ENCODE measurements around the gene WDR4.
"Not testable (repeated sequence)": the region's sequence is repeated elsewhere in the genome, so short reads cannot be mapped to it uniquely, and the experiment has no call there.

Gene WDR4

DNA sequence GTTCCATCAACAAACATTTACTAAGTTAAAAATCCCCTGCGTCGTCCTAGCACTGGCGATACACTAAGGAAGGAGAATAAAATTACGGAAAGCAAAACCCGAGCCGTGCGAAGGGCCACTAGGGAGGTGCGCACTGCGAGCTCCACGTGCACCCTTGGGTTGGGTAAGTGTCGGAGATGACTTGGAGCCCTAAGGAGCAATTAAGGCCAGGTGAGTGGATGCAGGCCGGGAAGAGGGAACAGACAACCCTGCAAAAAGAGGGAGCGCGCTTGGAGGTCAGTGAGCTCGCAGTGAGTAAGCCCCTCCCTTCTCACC, 704 bp downstream of the WDR4 start:
- DNase-seq (ENCODE audit: low read depth), result no peak

DNA sequence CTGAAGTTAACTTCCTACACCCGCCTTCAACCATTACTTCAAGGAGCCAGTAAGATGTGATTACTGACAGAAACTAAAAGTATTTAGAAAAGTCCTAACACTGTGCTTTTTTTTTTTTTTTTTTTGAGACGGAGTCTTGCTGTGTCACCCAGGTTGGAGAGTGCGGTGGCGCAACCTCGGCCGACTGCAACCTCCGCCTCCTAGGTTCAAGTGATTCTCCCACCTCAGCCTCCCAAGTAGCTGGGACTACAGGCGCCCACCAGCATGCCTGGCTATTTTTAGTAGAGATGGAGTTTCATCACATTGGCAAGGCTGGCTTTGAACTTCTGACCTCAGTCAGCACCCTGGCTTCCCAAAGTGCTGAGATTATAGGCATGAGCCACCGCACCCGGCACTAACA, 3.5 kb downstream of the WDR4 start:
- not testable (repeated sequence) for DNase-seq (ENCODE audit: low read depth)

DNA sequence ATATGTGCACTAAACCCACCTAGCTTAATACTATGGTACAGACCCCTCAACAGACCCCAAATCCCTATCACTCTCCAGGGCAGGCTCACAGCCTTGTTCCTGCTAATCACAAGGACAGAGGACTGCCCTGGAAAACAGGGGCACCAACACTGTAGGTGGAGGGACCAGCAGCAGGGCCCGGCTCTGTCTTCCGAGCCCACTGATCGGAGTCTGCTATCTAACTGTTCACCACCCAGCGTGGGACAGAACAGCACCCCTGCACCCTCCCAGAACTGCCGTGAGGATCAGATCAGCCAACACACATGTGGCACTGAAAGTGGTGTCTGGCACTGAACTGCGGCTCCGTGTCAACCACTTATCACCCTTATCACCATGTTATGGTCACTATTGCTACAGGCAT, 6.2 kb downstream of the WDR4 start:
- no peak for DNase-seq (ENCODE audit: low read depth)

DNA sequence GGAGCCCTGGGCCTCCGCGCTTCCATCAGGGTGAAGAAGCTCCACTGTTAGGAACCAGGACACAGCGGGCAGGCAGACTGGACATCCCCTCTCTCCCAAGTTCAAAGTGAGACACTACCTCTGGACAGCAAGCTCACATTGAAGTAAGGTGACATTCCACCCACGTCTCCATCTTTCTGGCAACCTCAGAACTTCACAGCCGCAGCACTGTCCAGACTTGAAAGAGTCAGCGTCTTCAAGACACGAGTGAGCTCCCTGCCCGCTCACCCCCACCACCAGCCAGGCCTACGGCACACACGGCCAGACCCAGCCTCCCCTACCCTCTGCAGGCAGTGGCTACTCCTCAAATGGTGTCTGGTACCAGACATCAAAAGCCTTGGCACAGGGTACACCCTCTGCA, 11.1 kb downstream of the WDR4 start:
- DNase-seq (ENCODE audit: low read depth), result no peak

DNA sequence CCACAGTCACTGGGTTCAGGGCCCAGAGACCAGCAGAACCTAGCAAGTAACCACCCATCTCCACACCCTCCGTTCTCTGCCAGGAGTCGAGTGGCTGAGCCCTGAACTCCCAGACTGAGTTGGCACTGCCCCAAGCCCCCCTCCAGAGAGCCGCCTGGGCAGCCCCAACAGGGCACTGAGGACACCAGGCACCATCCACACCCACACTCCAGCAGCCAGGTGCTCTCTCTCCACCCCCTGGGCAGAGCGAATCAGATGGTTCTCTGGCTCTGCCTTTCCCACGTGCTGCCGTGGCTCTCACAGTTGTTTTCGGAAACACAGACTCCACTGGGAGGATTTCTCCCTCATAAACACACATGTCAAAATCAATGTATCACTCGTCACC, 13.6 kb downstream of the WDR4 start:
- DNase-seq (ENCODE audit: low read depth), result no peak

DNA sequence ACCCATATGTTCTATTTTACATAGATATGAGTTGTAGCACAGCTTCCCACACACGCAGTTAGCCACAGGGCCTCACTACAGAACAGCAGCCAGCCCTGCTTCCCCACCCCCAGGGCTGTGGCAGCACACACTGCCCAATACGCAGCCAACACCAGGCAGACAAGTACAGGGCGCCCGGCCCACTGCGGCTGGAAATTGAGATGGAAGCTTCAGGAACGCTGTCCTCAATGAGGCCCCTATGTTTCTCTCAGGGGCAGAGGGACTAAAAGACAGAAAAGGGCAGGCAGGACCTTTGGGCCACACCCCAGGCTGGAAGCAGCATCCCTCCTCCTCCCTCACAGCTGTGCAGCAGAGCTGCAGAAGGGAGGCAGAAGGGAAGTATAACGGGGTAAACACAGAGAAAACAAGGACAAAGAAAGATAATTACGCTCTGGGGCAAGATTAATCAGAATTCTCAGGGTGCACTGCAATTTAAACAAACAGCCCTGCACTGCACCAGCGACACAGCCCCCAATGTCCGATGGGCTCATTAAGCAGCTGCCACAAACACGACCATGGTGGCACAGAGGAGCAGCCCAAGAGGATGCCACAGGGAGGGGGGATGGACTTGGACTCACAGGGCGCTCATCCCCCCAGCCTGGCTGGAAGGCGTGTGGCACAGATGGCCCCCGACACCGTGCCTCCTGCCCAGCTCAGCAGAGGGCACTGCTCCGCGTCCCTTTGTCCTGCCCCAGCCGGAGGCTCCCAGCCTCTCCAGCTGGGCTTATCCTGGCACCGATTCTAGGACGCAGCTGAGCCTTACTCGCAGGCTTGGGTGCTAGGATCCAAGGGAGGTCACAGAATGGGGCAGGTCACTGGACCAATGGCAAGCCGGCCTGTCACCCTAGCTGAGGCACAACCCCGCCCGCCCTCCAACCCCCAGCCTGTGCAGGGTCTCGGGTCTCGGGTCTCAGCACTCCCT, 14.2 kb downstream of the WDR4 start:
- DNase-seq (ENCODE audit: low read depth), result no peak

DNA sequence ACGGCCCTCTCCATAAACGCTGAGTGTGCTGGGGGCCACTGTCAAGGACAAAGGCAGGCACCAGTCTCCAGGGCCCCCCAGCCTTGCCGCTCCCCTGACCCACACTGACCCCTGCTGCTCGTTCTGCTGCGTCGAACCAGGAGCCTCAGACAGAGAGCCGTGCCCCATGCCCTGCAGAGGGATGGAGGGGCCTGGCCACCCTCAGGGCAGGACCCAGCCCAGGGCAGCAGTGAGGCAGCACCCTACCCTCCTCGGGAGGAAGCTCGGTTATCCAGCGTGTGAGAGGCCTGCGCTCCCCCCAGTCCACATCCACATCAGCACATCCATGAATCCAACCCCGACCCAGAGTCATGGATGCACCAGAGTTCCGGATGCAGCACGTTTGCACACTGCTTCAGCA, 15.1 kb downstream of the WDR4 start:
- no peak for DNase-seq (ENCODE audit: low read depth)

DNA sequence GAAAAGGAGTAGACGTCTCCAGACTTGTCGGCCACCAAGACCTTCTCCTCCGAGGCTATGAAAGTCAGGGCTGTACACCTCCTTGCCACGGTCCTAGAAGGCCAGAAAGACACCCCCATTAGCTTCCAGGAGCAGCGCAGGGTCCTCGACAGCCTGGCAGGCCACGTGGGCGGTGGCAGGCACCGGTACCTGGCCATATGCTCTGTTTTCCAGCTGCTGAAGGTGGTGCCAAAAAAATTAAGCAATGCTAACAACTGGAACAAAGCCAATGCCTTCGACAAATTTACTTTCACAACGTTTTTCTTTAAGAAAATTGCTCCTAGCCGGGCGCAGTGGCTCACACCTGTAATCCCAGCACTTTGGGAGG, 15.9 kb downstream of the WDR4 start:
- no peak for DNase-seq (ENCODE audit: low read depth)

DNA sequence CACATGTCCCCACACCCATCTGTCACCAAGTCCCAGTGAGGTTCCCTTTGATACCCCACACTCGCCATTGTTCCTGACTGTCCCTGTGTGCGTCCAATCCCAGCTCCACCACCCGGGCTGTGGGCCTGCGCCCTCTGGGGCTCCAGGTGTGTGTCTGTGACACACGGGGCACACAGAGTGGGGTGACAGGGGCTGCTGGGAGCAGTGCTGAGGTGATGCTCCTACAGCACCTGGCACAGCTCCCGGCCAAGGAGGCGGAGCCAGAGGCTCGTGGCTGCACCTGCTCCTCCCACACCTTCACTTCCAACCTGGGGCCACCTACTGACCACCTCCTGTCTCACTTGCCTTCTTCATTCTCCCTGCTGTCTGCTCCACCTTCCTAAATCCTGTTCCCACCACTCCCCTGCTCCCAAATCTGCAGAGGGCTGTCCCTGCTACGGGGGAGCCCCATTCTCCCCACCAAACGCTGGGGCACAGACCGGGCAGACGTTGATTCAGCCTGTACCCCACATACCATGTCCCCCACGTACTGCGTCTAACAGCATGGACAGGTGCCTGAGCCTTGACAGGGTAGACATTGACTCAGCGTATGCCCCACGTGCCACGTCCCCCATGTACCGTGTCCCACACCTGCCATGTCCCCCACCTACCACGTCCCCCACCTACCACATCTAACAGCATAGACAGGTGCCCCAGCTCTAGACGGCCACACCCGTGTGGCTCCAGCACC, 16.4 kb downstream of the WDR4 start:
- DNase-seq (ENCODE audit: low read depth), result no peak

DNA sequence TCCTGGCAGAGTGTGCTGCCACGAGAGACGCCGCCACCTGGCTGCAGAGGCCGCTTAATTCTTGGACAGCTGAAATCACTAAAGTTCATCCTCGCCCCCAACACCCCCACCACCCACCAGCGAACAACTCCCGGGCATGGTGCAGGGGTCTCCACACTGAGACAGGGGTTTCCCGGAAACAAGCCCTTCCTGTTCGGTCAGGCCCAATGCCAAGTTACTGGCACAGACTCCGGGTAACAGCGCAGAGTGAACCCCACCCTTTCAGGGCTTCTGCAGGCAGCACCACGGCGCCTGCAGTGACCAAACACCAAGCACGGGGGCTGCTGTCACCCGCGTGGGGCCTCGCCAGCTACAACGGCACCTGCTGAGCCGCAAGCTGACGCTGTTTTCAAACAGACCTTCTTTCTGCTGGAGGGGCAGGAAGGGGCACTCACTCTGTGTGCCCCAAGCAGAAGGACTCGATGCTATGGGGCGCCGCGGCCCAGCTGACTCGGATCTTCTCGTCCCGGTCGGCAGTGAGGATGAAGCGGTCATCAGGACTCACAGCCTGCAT, 17.4 kb downstream of the WDR4 start:
- DNase-seq (ENCODE audit: low read depth), result no peak

DNA sequence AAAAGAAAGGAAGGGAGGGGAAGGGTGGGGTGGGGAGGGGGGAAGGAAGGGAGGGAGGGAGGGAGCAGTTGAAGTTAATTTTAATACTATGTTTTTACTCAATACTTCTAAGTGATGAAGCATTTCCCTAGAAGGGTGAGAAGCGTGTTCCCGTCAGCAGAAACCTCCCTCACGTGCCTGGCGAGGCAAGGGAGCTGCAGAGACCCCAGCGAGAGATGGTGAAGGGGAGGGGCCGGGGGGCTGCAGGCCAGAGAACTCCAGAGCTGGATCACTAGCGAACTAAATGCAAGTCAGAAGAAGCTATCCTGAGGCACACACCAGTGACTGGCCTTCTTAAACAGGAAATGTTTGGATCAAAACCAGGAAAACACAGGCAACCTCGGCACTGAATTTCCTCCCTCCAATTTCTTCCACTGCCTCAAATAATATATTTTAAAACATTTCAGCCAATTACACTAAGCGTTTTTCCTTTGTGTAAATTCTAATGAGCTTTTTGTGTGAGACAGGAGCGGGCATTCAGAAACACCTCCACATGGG, 18.0 kb downstream of the WDR4 start:
- no peak for DNase-seq (ENCODE audit: low read depth)

DNA sequence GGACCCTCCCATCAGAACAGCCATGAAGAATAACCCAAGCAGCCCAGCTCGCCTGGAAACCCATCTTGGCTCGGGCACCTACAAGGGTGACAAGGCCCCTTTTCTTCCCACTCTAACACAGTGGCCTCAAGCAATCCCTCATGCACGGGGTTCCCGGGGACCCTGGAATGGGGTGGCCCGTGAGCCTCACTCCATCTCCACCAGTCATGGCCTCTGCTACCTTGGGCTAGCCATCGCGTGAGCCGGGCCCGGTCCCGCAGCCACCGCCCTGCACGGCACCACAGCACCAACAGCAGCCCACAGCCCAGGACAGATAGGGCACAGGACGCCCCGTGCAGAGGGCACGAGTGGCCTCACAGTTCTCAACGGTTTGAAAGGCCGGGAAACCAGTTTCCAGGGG, 19.0 kb downstream of the WDR4 start:
- no peak for DNase-seq (ENCODE audit: low read depth)

DNA sequence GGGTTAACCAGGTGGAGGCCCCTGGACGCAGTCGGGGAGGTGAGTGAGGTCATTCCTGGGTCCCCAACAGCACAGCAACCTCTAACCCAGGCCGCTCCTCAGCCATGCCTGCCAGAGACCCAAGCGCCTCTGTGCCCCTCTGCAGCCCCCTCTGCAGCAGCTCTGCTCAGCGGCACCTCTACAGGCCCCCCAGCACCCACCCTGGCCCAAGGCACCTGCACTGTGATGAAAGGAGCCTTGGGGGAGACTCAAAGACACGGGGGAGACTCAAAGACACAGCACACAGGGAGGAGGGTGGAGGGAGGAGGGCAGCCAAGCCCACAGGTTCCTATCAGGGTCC, 19.5 kb downstream of the WDR4 start:
- no peak for DNase-seq (ENCODE audit: low read depth)

DNA sequence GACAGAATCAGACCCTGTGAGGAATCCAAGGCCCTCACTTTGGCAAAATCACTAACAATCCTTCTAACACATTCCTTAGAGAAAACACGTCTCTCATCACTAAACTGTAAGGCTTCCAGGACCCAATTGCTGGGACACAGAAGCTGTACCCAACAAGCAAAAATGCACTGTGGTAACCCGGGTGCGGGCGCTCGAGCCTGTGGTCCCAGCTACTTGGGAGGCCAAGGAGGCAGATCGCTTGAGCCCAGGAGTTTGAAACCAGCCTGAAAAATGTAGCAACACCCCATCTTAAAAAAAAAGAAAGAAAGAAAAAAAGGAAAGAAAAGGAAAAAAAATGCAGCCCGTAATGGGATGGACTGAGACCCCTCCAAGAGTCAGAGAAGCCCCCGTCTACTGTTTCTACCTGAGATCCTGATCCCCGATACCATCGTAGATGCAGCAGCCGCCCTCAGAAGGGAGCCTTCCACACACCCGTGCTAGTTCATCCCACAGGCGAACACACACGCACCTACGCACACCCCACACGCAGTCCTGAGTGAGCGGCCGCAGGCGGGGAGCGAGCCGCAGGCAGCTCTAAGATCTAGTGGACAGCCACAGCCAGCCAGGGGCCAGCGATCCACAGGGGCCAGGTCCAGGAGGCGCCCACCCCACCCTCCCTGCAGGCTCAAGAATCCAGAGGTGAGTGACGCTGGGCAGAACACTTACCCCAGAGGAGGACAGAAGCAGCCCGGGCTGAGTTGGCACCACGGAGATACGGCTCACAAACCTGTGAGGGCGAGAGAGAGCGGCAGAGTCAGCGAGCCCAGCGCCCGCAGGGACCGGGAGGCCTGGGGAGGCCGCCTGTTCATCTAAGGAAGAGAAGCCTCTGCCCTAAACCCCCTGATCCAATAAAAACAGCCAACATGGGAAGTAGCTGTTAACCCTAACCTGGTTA, 20.1 kb downstream of the WDR4 start:
- no peak for DNase-seq (ENCODE audit: low read depth)

DNA sequence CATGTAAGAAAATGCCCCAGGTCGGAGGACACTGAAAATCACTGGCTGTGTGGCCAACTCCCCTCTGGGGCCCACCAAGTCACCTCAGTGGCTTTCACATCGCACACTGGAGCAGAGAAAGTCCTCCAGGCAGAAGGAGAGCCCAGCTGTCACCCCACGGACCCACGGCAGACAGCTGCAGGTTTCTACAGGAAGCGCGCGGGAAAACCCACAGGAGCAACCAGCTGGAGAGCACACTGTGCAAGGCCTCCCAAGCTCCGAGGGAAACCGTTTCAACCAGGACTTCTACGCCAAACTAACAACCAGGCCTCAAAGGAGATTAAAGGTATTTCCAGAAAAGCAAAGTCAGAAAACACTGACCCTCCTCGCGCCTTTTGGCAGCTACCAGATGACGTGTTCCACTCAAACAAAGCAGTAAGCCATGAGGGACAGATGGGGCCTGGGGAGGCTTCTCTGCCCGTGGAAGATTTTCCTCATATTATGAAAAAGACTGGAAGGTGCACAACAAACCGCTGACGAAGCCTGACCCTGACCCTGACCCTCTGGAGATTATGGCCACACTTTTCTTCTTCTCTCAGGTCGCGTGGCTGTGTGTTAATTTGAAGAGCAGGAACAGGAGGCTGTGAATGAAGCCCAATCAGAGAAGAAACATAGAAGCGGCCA, 21.0 kb downstream of the WDR4 start:
- no peak for DNase-seq (ENCODE audit: low read depth)

DNA sequence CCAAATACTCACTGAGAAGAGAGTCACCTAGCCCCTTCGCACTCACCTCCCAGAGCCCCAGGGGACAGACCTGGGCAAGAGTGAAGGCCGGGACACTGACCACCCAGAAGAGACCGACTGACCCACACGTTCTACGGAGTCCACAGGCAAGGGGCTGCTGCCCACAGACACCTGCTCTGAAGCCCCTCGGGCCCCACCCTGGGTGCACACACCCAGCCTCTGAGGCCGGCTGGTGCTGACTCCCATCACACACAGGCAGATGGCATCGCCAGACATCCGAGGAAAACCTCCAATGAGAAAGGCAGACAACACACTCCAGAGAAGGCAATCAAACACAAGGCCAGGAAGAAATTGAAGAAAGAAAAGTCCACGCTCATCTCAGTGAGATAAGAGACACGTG, 22.1 kb downstream of the WDR4 start:
- DNase-seq (ENCODE audit: low read depth), result no peak

DNA sequence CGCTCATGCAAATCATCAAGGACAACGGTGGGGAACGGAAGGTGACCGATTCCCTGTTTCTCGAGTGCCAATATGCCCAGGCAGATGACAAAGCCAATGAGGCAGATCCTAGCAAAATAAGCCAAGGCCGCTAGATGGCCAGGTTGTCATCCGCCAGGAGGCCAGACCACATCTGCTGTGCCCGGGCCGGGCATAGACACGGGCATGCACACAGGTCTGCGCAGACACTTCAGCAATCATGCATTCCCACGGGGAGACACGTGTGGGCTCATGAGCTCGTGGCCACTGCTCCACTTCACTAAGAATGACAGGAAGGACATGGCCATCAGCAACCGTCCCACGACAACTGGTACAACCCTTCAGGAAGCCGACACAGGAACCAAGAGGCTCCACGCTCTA, 23.4 kb downstream of the WDR4 start:
- DNase-seq (ENCODE audit: low read depth), result no peak

DNA sequence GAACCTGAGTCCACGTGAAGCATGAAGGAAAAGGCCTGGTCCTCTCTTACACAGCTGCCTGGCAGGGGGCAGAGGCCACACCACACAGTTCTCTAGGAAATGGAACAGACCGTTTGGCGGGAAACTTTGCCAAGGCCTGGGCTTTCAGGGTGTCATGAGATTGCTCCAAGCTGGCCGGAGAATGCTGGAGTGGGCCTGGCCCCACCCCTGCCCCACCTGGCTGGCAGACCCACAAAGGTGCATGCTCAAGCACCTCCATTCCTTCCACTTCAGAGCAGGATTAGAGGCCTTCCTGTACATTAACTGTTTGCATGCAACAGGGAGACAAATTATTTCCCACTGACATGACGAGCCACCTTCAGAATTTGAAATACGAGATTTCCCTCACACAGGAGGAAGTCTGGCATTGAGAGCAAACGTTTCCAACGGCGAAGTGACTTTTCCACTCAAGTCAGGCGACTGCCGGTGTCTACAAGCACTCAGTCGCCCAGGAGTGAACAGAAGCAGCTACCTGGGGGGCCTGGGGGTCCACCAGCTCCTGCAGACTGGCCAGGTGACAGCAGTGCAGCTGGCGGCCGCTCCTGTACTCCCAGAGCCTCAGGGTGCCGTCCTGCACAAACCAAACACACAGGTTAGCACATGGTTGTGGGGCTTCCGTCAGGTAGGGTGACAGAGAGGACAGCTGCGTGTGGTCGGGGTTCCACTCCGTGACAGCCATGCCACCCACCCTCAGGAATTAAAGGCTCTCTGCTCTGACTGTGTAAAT, 24.0 kb downstream of the WDR4 start:
- no peak for DNase-seq (ENCODE audit: low read depth)

DNA sequence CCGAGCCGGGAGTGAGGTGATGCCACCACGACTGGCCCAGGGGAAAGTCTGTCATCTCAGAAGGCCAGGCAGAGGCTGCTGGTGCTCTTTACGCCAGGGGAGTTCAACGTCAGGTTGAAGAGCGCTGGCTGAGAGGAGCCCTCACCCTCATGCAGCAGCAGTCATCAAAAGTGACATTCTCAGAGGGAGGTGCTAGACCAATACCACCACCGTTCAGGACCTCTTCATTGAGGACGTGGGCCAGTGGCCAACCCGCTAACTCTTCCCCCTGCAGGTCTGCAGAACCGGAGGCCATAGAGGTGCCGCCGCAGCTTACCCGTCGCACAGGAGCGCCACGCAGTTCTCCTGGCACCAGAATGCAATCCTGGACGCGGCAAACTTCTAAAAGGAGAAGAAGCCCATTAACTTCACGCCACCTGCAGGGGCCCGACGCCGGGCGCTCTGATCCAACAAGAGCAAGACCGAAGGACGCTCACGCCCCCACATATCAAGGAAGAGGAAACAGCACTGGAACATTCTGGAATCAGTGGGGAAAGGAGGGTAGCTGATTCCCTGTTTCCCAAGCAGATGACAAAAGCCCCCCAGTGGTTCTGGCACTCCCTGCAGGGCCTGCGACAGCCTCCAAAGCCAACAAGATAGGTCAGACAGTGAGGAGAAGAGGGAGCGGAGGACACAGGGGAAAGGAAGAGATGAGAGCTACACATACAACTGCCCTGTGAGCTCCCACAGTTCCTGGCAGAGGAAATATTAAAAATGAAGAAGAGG, 24.9 kb downstream of the WDR4 start:
- no peak for DNase-seq (ENCODE audit: low read depth)

DNA sequence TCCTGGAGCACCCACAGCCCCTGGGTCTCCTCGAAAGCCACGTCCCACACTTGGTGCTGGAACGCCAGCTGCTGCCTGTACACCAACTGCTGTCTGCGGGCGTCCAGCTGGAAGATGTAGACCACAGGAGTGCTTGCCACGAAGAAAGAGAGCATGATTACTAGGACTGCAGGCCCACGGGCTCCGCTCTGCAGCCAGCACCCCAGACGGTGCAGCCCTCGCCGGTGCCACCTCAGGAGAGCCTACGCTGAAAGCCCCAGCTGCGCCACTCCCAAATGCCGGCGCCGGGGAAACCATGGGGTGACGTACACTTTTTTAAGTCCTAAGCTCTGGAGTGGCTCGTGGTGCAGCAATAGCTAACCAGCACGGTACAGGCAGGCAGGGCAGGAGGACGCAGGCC, 25.7 kb downstream of the WDR4 start:
- DNase-seq (ENCODE audit: low read depth), result no peak
